ENCODE measurements around the gene TBC1D10A.

Gene TBC1D10A

GRCh38 chr22:30317778-30318177 is 9.0 kb downstream of the TBC1D10A start:
- H3K9ac ChIP-seq (ENCODE audit: low read length), result no peak overlapping the region
- peaks cover 32% of the 10 kb centered on the region for H3K36me3 ChIP-seq (ENCODE audit: control insufficient read depth, insufficient read depth, low read length, severe bottlenecking)
- H3K4me3 ChIP-seq (ENCODE audit: low read length), result no peak overlapping the region
- H3K4me1 ChIP-seq (ENCODE audit: control insufficient read depth, insufficient read depth, low read length), result peaks cover 44% of the 10 kb centered on the region
- no peaks in the 10 kb centered on the region for H3K27me3 ChIP-seq (replicated peaks; ENCODE audit: control insufficient read depth, insufficient read depth, low read length)
- no peak for DNase-seq (ENCODE audit: low read depth)
- H3K9me3 ChIP-seq (ENCODE audit: control insufficient read depth, low read length), result no peaks in the 10 kb centered on the region

GRCh38 chr22:30315962-30316576 is 10.7 kb downstream of the TBC1D10A start:
- Histone ChIP-seq H3K4me1 (ENCODE audit: control insufficient read depth, insufficient read depth, low read length) (peaks cover 49% of the 10 kb centered on the region), H3K9ac (ENCODE audit: low read length) (no peak overlapping the region), H3K9me3 (ENCODE audit: control insufficient read depth, low read length) (no peaks in the 10 kb centered on the region), H3K36me3 (ENCODE audit: control insufficient read depth, insufficient read depth, low read length, severe bottlenecking) (peaks cover 32% of the 10 kb centered on the region), H3K27me3 (replicated peaks; ENCODE audit: control insufficient read depth, insufficient read depth, low read length) (no peaks in the 10 kb centered on the region), H3K4me3 (ENCODE audit: low read length) (no peak overlapping the region)
- DNase-seq (ENCODE audit: low read depth), result no peak

- peaks cover 56% of the 10 kb centered on the region for H3K4me1 ChIP-seq (ENCODE audit: control insufficient read depth, insufficient read depth, low read length)
- H3K4me3 ChIP-seq (ENCODE audit: low read length), result no peak overlapping the region
- no peak for DNase-seq (ENCODE audit: low read depth)
- peaks cover 20% of the 10 kb centered on the region for H3K36me3 ChIP-seq (ENCODE audit: control insufficient read depth, insufficient read depth, low read length, severe bottlenecking)
- no peaks in the 10 kb centered on the region for H3K9me3 ChIP-seq (ENCODE audit: control insufficient read depth, low read length)
- H3K27me3 ChIP-seq (replicated peaks; ENCODE audit: control insufficient read depth, insufficient read depth, low read length), result no peaks in the 10 kb centered on the region
- H3K9ac ChIP-seq (ENCODE audit: low read length), result no peak overlapping the region
These were observed 11.8 kb downstream of the TBC1D10A start for GRCh38 chr22:30314915-30315314.

- Histone ChIP-seq H3K27me3 (replicated peaks; ENCODE audit: control insufficient read depth, insufficient read depth, low read length) (no peaks in the 10 kb centered on the region), H3K9ac (ENCODE audit: low read length) (no peak overlapping the region), H3K4me1 (ENCODE audit: control insufficient read depth, insufficient read depth, low read length) (peaks cover 64% of the 10 kb centered on the region), H3K4me3 (ENCODE audit: low read length) (no peak overlapping the region), H3K9me3 (ENCODE audit: control insufficient read depth, low read length) (no peaks in the 10 kb centered on the region), H3K36me3 (ENCODE audit: control insufficient read depth, insufficient read depth, low read length, severe bottlenecking) (peaks cover 13% of the 10 kb centered on the region)
- DNase-seq (ENCODE audit: low read depth), result no peak
These were observed 13.0 kb downstream of the TBC1D10A start for GRCh38 chr22:30313527-30314363.

- Histone ChIP-seq H3K4me1 (ENCODE audit: control insufficient read depth, insufficient read depth, low read length) (peaks cover 61% of the 10 kb centered on the region), H3K9me3 (ENCODE audit: control insufficient read depth, low read length) (no peaks in the 10 kb centered on the region), H3K4me3 (ENCODE audit: low read length) (peak overlapping the region; percentile 14), H3K27me3 (replicated peaks; ENCODE audit: control insufficient read depth, insufficient read depth, low read length) (no peaks in the 10 kb centered on the region), H3K9ac (ENCODE audit: low read length) (peak overlapping the region; percentile 6), H3K36me3 (ENCODE audit: control insufficient read depth, insufficient read depth, low read length, severe bottlenecking) (peaks cover 13% of the 10 kb centered on the region)
- peak; percentile 55 for DNase-seq (ENCODE audit: low read depth)
These were observed 14.7 kb downstream of the TBC1D10A start for GRCh38 chr22:30312053-30312452.

- H3K4me1 ChIP-seq (ENCODE audit: control insufficient read depth, insufficient read depth, low read length), result peaks cover 66% of the 10 kb centered on the region
- DNase-seq (ENCODE audit: low read depth), result peak; percentile 79
These were observed 15.6 kb downstream of the TBC1D10A start for GRCh38 chr22:30310881-30311771.

GRCh38 chr22:30309951-30310741 is 16.6 kb downstream of the TBC1D10A start:
- Histone ChIP-seq H3K9me3 (ENCODE audit: control insufficient read depth, low read length) (no peaks in the 10 kb centered on the region), H3K9ac (ENCODE audit: low read length) (peak overlapping the region; percentile 64), H3K36me3 (ENCODE audit: control insufficient read depth, insufficient read depth, low read length, severe bottlenecking) (peaks cover 7% of the 10 kb centered on the region), H3K4me3 (ENCODE audit: low read length) (no peak overlapping the region), H3K4me1 (ENCODE audit: control insufficient read depth, insufficient read depth, low read length) (peaks cover 75% of the 10 kb centered on the region), H3K27me3 (replicated peaks; ENCODE audit: control insufficient read depth, insufficient read depth, low read length) (no peaks in the 10 kb centered on the region)
- peak; percentile 58 for DNase-seq (ENCODE audit: low read depth)

More at GRCh38 chr22:30310881-30311771, 15.6 kb downstream of the TBC1D10A start:
- peak overlapping the region; percentile 64 for H3K9ac ChIP-seq (ENCODE audit: low read length)
- H3K36me3 ChIP-seq (ENCODE audit: control insufficient read depth, insufficient read depth, low read length, severe bottlenecking), result peaks cover 13% of the 10 kb centered on the region
- H3K9me3 ChIP-seq (ENCODE audit: control insufficient read depth, low read length), result no peaks in the 10 kb centered on the region
- H3K4me3 ChIP-seq (ENCODE audit: low read length), result peak overlapping the region; percentile 25
- no peaks in the 10 kb centered on the region for H3K27me3 ChIP-seq (replicated peaks; ENCODE audit: control insufficient read depth, insufficient read depth, low read length)

- Histone ChIP-seq H3K4me1 (ENCODE audit: control insufficient read depth, insufficient read depth, low read length) (peaks cover 90% of the 10 kb centered on the region), H3K36me3 (ENCODE audit: control insufficient read depth, insufficient read depth, low read length, severe bottlenecking) (peaks cover 6% of the 10 kb centered on the region), H3K27me3 (replicated peaks; ENCODE audit: control insufficient read depth, insufficient read depth, low read length) (no peaks in the 10 kb centered on the region), H3K9me3 (ENCODE audit: control insufficient read depth, low read length) (no peaks in the 10 kb centered on the region), H3K9ac (ENCODE audit: low read length) (peak overlapping the region; percentile 9), H3K4me3 (ENCODE audit: low read length) (no peak overlapping the region)
- DNase-seq (ENCODE audit: low read depth), result no peak
These were observed 18.1 kb downstream of the TBC1D10A start for GRCh38 chr22:30308518-30309230.

GRCh38 chr22:30308093-30308492 is 18.6 kb downstream of the TBC1D10A start:
- no peaks in the 10 kb centered on the region for H3K27me3 ChIP-seq (replicated peaks; ENCODE audit: control insufficient read depth, insufficient read depth, low read length)
- peaks cover 96% of the 10 kb centered on the region for H3K4me1 ChIP-seq (ENCODE audit: control insufficient read depth, insufficient read depth, low read length)
- H3K9ac ChIP-seq (ENCODE audit: low read length), result peak overlapping the region; percentile 9
- no peaks in the 10 kb centered on the region for H3K9me3 ChIP-seq (ENCODE audit: control insufficient read depth, low read length)
- H3K4me3 ChIP-seq (ENCODE audit: low read length), result no peak overlapping the region
- H3K36me3 ChIP-seq (ENCODE audit: control insufficient read depth, insufficient read depth, low read length, severe bottlenecking), result peaks cover 12% of the 10 kb centered on the region
- DNase-seq (ENCODE audit: low read depth), result no peak

- no peak for DNase-seq (ENCODE audit: low read depth)
- Histone ChIP-seq H3K9ac (ENCODE audit: low read length) (no peak overlapping the region), H3K36me3 (ENCODE audit: control insufficient read depth, insufficient read depth, low read length, severe bottlenecking) (peaks cover 17% of the 10 kb centered on the region), H3K4me1 (ENCODE audit: control insufficient read depth, insufficient read depth, low read length) (peaks cover 96% of the 10 kb centered on the region), H3K4me3 (ENCODE audit: low read length) (no peak overlapping the region), H3K9me3 (ENCODE audit: control insufficient read depth, low read length) (no peaks in the 10 kb centered on the region), H3K27me3 (replicated peaks; ENCODE audit: control insufficient read depth, insufficient read depth, low read length) (no peaks in the 10 kb centered on the region)
These were observed 19.6 kb downstream of the TBC1D10A start for GRCh38 chr22:30307041-30307574.

Data from adipocyte (in vitro differentiated cells).